Keratinocyte (primary cell): Measurements from ENCODE around the gene KCNQ2. TPM values are rescaled to one million over a fixed set of nuclear protein-coding genes. Genes with fewer than 3 reads are reported as not detected.

Source experiments
- DNase-seq: peaks from one replicate; pipeline ENCODE4 v3.0.0-alpha.2; 2011; ENCODE audit warnings: low read depth, missing footprints, low spot score
- FAIRE-seq: peaks from 2 replicates; lab custom pipeline; 2011; peaks lifted over from hg19 to GRCh38; lab: Jason Lieb, UNC
- H2AFZ ChIP-seq: 2 replicates; pipeline ENCODE4 v1.6.0; 2012; ENCODE audit warnings: low read length, control low read depth, inconsistent platforms; ENCODE audit not compliant: control insufficient read depth
- H3K27ac ChIP-seq: 2 replicates; pipeline ENCODE4 v1.5.1; 2011; ENCODE audit warnings: low read length; ENCODE audit not compliant: control insufficient read depth, insufficient read depth
- H3K27me3 ChIP-seq: 3 replicates; pipeline ENCODE4 v1.6.0; 2011; ENCODE audit warnings: low read length; ENCODE audit not compliant: control insufficient read depth, insufficient read depth; ENCODE audit errors: extremely low read depth
- H3K36me3 ChIP-seq, 2 experiments: 2 replicates in 1 of 2; 3 replicates in 1 of 2; pipeline ENCODE4 v1.5.1; 2011; ENCODE audit warnings: low read length in 2 of 2, mild to moderate bottlenecking in 1 of 2; ENCODE audit not compliant: control insufficient read depth in 2 of 2, insufficient read depth in 2 of 2; ENCODE audit errors: extremely low read depth in 1 of 2
- H3K4me1 ChIP-seq: 3 replicates; pipeline ENCODE4 v1.5.1; 2011; ENCODE audit warnings: low read length; ENCODE audit not compliant: control insufficient read depth, insufficient read depth; ENCODE audit errors: extremely low read depth
- H3K4me2 ChIP-seq: 3 replicates; pipeline ENCODE4 v1.6.0; 2011; ENCODE audit warnings: low read depth, low read length; ENCODE audit not compliant: control insufficient read depth, insufficient read depth; ENCODE audit errors: extremely low read depth
- H3K4me3 ChIP-seq, 3 experiments: fragments of 200-600 bp in 1 of 3; sonication (generic) in 1 of 3; 2 replicates in 2 of 3; 3 replicates in 1 of 3; pipeline ENCODE4 v1.5.1; 2011 to 2016; ENCODE audit warnings: low read length in 3 of 3, mild to moderate bottlenecking in 3 of 3, control low read depth in 2 of 3, inconsistent platforms in 1 of 3, low read depth in 1 of 3, mixed read lengths in 1 of 3, mixed run types in 1 of 3, moderate library complexity in 1 of 3; ENCODE audit not compliant: control insufficient read depth in 2 of 3, insufficient read depth in 2 of 3; ENCODE audit errors: extremely low read depth in 1 of 3
- H3K79me2 ChIP-seq: 2 replicates; pipeline ENCODE4 v1.6.0; 2012; ENCODE audit warnings: low read length; ENCODE audit not compliant: control insufficient read depth, insufficient read depth
- H3K9ac ChIP-seq: 3 replicates; pipeline ENCODE4 v1.6.0; 2011; ENCODE audit warnings: low read length; ENCODE audit not compliant: control insufficient read depth, insufficient read depth; ENCODE audit errors: extremely low read depth
- H3K9me1 ChIP-seq: 3 replicates; pipeline ENCODE4 v1.6.0; 2011; ENCODE audit warnings: low read length; ENCODE audit not compliant: control insufficient read depth, insufficient read depth; ENCODE audit errors: extremely low read depth
- H3K9me3 ChIP-seq: 2 replicates; pipeline ENCODE4 v1.5.1; 2012; ENCODE audit warnings: low read depth, low read length; ENCODE audit not compliant: control insufficient read depth
- H4K20me1 ChIP-seq: 3 replicates; pipeline ENCODE4 v1.6.0; 2011; ENCODE audit warnings: low read length; ENCODE audit not compliant: control insufficient read depth, insufficient read depth; ENCODE audit errors: extremely low read depth
- EZH2 ChIP-seq: IDR thresholded peaks from one replicate; pipeline ENCODE4 v1.6.1; 2012; ENCODE audit warnings: inconsistent platforms, mild to moderate bottlenecking, low read length, moderate library complexity
- dilution Hi-C: fragments of 300-500 bp; cut with MboI; formaldehyde crosslinking; loops from one replicate; pipeline ENCODE4 v1.7.0; 2020; ENCODE audit warnings: low sequenced_read_pairs; ENCODE audit not compliant: extremely low pct_ligation_motif_present
- polyA plus RNA-seq, 5 experiments: library from polyadenylated mRNA; depleted of rRNA in 3 of 5; stranded (reverse) in 3 of 5; stranded (forward) in 1 of 5; unstranded in 1 of 5; fragments of >200 nt; gene quantifications; 1 replicate in 1 of 5; 2 replicates in 3 of 5; 3 replicates in 1 of 5; pipeline versions ENCODE4 v1.2.1 to v1.2.3, GENCODE V29; 2011 to 2012; ENCODE audit warnings: missing spikeins in 2 of 5, low read depth in 1 of 5, low replicate concordance in 1 of 5
- TF ChIP-seq, protein P1 (sequence below), 3 experiments: IDR thresholded peaks in 1 of 3; conservative IDR thresholded peaks in 1 of 3; optimal IDR thresholded peaks in 1 of 3; 2 replicates in 2 of 3; 3 replicates in 1 of 3; pipeline versions ENCODE3 to v1.5.1; 2011; ENCODE audit warnings: low read length in 3 of 3, mild to moderate bottlenecking in 3 of 3, moderate library complexity in 2 of 3, control low read depth in 1 of 3, inconsistent platforms in 1 of 3; ENCODE audit not compliant: insufficient read depth in 2 of 3; ENCODE audit errors: extremely low read depth in 1 of 3

KCNQ2 gene
- polyA plus RNA-seq, 1 donor (not counting 4 experiments of a cell fraction or from before 2014, with no cell fraction given) = not detected

DNA sequence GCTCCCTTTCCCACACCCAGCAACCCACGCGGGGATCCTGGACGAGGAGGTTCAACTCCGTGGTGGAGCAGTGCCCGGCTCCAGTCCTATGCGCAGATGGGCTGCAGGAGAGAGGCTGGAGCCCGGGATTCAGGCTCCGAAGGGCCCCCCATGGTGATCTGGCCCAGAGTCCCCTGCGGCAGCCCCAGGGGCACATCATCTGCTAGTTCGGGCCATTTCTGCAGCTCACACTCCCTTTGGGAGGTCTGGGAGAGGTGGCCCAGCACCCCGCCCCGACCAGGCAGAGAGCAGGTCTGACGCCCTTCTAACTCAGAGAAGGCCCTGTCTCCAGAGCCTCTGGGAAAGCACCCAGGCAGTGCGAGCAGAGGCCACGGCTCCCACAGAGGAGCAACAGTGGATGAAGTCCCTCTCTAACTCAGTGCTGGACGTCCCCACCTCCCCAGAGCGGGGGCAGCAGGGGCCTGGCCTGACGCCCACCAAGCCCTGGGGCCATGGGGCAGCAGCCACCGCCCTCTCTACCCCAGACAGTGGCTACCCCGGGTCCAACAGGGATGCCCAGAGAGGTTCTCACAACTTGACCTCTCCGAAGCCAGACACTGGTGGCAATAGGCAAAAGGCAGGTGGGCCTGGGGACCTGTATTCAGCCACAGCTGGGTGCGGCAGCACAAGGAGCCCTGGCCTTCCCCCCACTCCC, 3.3 kb downstream of the KCNQ2 start:
- no peak overlapping the region for H3K9ac ChIP-seq
- no peak overlapping the region for H3K4me2 ChIP-seq
- H3K9me3 ChIP-seq = no peaks in the 10 kb centered on the region
- no peaks in the 10 kb centered on the region for H3K9me1 ChIP-seq
- peaks cover 77% of the 10 kb centered on the region for H3K27me3 ChIP-seq
- no peaks in the 10 kb centered on the region for H3K36me3 ChIP-seq
- no peak overlapping the region for H3K4me3 ChIP-seq
- DNase-seq (no peak), FAIRE-seq (no peak)
- no peak overlapping the region for H3K27ac ChIP-seq
- dilution Hi-C loops = no loop called here
- TF ChIP-seq, protein P1, sequence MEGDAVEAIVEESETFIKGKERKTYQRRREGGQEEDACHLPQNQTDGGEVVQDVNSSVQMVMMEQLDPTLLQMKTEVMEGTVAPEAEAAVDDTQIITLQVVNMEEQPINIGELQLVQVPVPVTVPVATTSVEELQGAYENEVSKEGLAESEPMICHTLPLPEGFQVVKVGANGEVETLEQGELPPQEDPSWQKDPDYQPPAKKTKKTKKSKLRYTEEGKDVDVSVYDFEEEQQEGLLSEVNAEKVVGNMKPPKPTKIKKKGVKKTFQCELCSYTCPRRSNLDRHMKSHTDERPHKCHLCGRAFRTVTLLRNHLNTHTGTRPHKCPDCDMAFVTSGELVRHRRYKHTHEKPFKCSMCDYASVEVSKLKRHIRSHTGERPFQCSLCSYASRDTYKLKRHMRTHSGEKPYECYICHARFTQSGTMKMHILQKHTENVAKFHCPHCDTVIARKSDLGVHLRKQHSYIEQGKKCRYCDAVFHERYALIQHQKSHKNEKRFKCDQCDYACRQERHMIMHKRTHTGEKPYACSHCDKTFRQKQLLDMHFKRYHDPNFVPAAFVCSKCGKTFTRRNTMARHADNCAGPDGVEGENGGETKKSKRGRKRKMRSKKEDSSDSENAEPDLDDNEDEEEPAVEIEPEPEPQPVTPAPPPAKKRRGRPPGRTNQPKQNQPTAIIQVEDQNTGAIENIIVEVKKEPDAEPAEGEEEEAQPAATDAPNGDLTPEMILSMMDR (optimal IDR thresholded peaks at IDR 0.05 in 1 of 3, IDR thresholded peaks at IDR 0.05 in 1 of 3, conservative IDR thresholded peaks at IDR 0.05 in 1 of 3; ENCODE audit: extremely low read depth in 1 of 3, insufficient read depth in 2 of 3, low read length in 3 of 3) = no peak
- TF ChIP-seq EZH2 = no peak
- H3K4me1 ChIP-seq = no peaks in the 10 kb centered on the region
- H3K79me2 ChIP-seq = no peaks in the 10 kb centered on the region
- no peak overlapping the region for H2AFZ ChIP-seq
- no peaks in the 10 kb centered on the region for H4K20me1 ChIP-seq

DNA sequence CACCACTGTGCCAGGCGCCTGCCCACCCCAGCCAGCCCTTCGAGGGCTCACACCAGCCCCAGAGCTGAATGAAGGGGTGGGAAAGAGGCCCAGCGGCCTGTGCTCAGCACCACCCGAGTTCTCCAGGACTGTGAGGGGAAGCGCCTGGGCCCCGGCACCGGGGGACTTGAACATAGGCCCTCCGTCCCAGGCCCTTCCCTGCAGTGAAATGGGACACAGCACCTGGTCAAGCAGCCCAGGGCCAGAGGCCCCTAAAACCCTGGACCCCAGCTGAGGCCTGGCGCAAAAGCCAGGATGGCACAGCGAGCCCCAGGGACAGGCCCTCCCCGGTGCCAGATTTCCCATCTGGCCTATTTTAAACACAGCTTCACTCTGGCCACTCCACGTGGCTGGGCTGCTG, 4.0 kb downstream of the KCNQ2 start:
- Histone ChIP-seq H3K4me1 (no peaks in the 10 kb centered on the region), H3K4me3 (no peak overlapping the region), H4K20me1 (no peaks in the 10 kb centered on the region), H2AFZ (no peak overlapping the region), H3K36me3 (no peaks in the 10 kb centered on the region), H3K9me1 (no peaks in the 10 kb centered on the region), H3K27me3 (peaks cover 77% of the 10 kb centered on the region), H3K4me2 (no peak overlapping the region), H3K27ac (no peak overlapping the region), H3K9ac (no peak overlapping the region), H3K9me3 (no peaks in the 10 kb centered on the region), H3K79me2 (no peaks in the 10 kb centered on the region)
- FAIRE-seq = no peak
- no peak for DNase-seq
- dilution Hi-C loops = no loop called here
- TF ChIP-seq, protein P1 (optimal IDR thresholded peaks at IDR 0.05 in 1 of 3, IDR thresholded peaks at IDR 0.05 in 1 of 3, conservative IDR thresholded peaks at IDR 0.05 in 1 of 3; ENCODE audit: extremely low read depth in 1 of 3, insufficient read depth in 2 of 3, low read length in 3 of 3) = no peak
- TF ChIP-seq EZH2 = no peak
